B cell (primary cell): Measurements from ENCODE around the gene FGFRL1.

Experiments used
- CTCF ChIP-seq: fragments of 200-600 bp; IDR thresholded peaks from one replicate; pipeline ENCODE4 v1.8.0; 2022; ENCODE audit warnings: antibody characterized with exemption, mild to moderate bottlenecking
- EZH2 ChIP-seq: IDR thresholded peaks from 2 replicates; pipeline ENCODE4 v1.6.1; 2012; ENCODE audit warnings: borderline replicate concordance, low read depth, mild to moderate bottlenecking, moderate library complexity, low read length; ENCODE audit not compliant: insufficient read depth, poor library complexity, severe bottlenecking

- TF ChIP-seq CTCF (no peak), EZH2 (no peak)
Measured at GRCh38 chr4:1050486-1051213, 39.2 kb downstream of the FGFRL1 start.
